Prostate gland (tissue), 2 donors: ENCODE results near the gene MGST1. TPM values are rescaled to one million over a fixed set of nuclear protein-coding genes. Genes with fewer than 3 reads are reported as not detected.

Experiments used
- DNase-seq: peaks from one replicate; pipeline ENCODE4 v3.0.0-alpha.2; 2019; ENCODE audit warnings: low spot score
- H3K27ac ChIP-seq, 2 donors: fragments of 200-600 bp; sonication (generic); 2 replicates each; pipeline ENCODE4 v1.5.1; 2017 to 2019
- H3K27me3 ChIP-seq: fragments of 200-600 bp; sonication (generic); replicated peaks from 2 replicates; pipeline ENCODE4 v1.5.1; 2019; ENCODE audit not compliant: insufficient read depth
- H3K36me3 ChIP-seq, 2 donors: fragments of 200-600 bp; sonication (generic); 1 replicate in 1 of 2; 2 replicates in 1 of 2; pipeline versions ENCODE4 v1.5.1 to v1.8.1; 2017 to 2019
- H3K4me1 ChIP-seq: fragments of 200-600 bp; sonication (generic); replicated peaks from 2 replicates; pipeline ENCODE4 v1.5.1; 2019
- H3K4me3 ChIP-seq, 2 donors: fragments of 200-600 bp; sonication (generic); 2 replicates each; pipeline ENCODE4 v1.5.1; 2017 to 2019
- H3K9me3 ChIP-seq: fragments of 200-600 bp; sonication (generic); 2 replicates; pipeline ENCODE4 v1.5.1; 2017
- POLR2A ChIP-seq: fragments of 450-650 bp; IDR thresholded peaks from one replicate; pipeline ENCODE4 v1.6.1; 2016; ENCODE audit warnings: antibody characterized with exemption, mild to moderate bottlenecking
- POLR2AphosphoS5 ChIP-seq: sonication (generic); formaldehyde crosslinking; IDR thresholded peaks from one replicate; pipeline ENCODE4 v1.6.1; 2017; ENCODE audit warnings: antibody characterized with exemption
- WGBS: methylation state at CpG from one replicate; pipeline ENCODE4 v1.1.5; 2018; 5-methylcytosine and 5-hydroxymethylcytosine counted together
- intact Hi-C: fragments of 100-400 bp; cut with DNase I; formaldehyde crosslinking; loops from one replicate; pipeline ENCODE4 v1.14.2; 2022
- total RNA-seq, 2 donors: library from RNA; depleted of rRNA; stranded (reverse); fragments of >200 nt; gene quantifications; one replicate each; pipeline ENCODE4 v1.1.0, GENCODE V29; 2016
- TF ChIP-seq, protein P1 (sequence below), 4 experiments: fragments of 200-600 bp in 2 of 4; fragments of 450-650 bp in 2 of 4; sonication (generic) in 2 of 4; IDR thresholded peaks; 1 replicate in 3 of 4; 2 replicates in 1 of 4; pipeline ENCODE4 v1.5.1; 2016 to 2019; ENCODE audit warnings: antibody characterized with exemption in 4 of 4, mild to moderate bottlenecking in 2 of 4, moderate library complexity in 2 of 4

Gene MGST1
- total RNA-seq, 2 donors from 2014 or later, result 28.4 to 218 TPM

DNA sequence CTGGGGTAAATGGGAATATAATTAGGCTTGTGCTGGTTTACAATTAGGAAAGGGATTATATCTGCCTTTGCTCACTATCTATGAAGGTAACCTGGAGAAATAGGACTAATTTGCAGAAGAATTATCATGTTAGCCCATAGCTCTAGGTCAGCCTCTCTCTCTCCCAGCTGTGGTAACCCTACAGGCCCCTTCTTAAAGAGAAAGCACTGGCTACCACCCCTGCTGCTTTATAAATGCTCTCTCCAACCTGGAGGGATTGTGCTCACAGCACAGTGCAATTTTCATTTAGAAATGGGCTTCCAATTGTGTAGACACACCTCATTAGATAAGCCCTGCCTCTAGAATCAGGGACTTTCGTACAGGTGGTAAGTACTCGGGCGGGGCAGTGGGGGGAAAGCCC is 22.7 kb upstream of the MGST1 start:
- WGBS, result 86% methylated on average over 3 of the region's 3 CpGs
- H3K4me1 ChIP-seq, result no peaks in the 10 kb centered on the region
- no peaks in the 10 kb centered on the region for H3K36me3 ChIP-seq
- TF ChIP-seq POLR2AphosphoS5, result no peak
- no peak for TF ChIP-seq POLR2A
- TF ChIP-seq, protein P1, sequence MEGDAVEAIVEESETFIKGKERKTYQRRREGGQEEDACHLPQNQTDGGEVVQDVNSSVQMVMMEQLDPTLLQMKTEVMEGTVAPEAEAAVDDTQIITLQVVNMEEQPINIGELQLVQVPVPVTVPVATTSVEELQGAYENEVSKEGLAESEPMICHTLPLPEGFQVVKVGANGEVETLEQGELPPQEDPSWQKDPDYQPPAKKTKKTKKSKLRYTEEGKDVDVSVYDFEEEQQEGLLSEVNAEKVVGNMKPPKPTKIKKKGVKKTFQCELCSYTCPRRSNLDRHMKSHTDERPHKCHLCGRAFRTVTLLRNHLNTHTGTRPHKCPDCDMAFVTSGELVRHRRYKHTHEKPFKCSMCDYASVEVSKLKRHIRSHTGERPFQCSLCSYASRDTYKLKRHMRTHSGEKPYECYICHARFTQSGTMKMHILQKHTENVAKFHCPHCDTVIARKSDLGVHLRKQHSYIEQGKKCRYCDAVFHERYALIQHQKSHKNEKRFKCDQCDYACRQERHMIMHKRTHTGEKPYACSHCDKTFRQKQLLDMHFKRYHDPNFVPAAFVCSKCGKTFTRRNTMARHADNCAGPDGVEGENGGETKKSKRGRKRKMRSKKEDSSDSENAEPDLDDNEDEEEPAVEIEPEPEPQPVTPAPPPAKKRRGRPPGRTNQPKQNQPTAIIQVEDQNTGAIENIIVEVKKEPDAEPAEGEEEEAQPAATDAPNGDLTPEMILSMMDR (IDR thresholded peaks at IDR 0.05), result no peak
- no peak for DNase-seq
- no peaks in the 10 kb centered on the region for H3K9me3 ChIP-seq
- intact Hi-C loops, result no loop called here
- no peak overlapping the region for H3K4me3 ChIP-seq
- no peak overlapping the region for H3K27ac ChIP-seq
- no peaks in the 10 kb centered on the region for H3K27me3 ChIP-seq

DNA sequence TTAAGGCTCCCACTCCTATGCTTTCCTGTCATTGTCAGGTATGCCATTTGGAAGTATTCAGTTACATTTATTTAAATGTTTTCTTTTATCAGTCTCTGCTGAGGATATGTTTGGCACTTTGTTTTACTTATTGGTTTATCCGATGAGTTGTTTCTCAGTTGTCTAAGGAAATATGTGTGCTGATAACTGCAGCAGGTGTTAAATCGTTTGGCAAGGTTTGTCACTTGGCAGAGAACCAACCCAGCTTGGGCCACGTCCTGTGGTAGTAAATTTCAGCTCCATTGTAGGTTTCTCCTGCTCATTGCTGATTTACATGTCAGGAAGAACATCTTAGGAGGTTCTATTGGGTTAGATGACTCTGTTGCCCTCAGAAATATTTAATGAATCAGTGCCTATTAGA is 22.0 kb upstream of the MGST1 start:
- Histone ChIP-seq H3K9me3 (no peaks in the 10 kb centered on the region), H3K4me1 (no peaks in the 10 kb centered on the region), H3K4me3 (no peak overlapping the region), H3K27me3 (no peaks in the 10 kb centered on the region), H3K36me3 (no peaks in the 10 kb centered on the region), H3K27ac (no peak overlapping the region)
- 17% methylated on average over 3 of the region's 3 CpGs for WGBS
- intact Hi-C loops, result no loop called here
- no peak for DNase-seq
- TF ChIP-seq POLR2AphosphoS5 (no peak), POLR2A (no peak)
- TF ChIP-seq, protein P1 (IDR thresholded peaks at IDR 0.05), result no peak

DNA sequence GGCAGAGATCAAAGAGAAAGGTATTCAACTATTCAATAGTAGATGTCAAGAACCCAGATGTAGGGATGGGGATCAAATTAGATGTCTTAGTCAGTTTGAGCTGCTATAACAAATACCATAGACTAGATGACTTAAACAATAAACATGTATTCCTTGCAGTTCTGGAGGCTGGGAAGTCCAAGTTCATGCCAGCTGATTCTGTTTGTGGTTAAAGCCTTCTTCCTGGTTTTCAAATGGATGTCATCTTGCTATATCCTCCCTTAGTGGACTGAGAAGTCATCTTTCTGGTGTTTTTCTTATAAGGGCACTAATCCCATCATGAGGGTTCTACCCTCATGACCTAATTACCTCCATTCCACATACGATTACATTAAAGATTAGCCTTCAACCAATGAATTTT is 19.5 kb upstream of the MGST1 start:
- DNase-seq, result no peak
- intact Hi-C loops, result no loop called here
- Histone ChIP-seq H3K4me1 (no peaks in the 10 kb centered on the region), H3K27me3 (no peaks in the 10 kb centered on the region), H3K9me3 (no peaks in the 10 kb centered on the region), H3K4me3 (no peak overlapping the region), H3K27ac (no peak overlapping the region), H3K36me3 (no peaks in the 10 kb centered on the region)
- WGBS, result 100% methylated on average over 1 of the region's 1 CpG
- TF ChIP-seq POLR2AphosphoS5 (no peak), POLR2A (no peak)
- TF ChIP-seq, protein P1 (IDR thresholded peaks at IDR 0.05), result no peak

DNA sequence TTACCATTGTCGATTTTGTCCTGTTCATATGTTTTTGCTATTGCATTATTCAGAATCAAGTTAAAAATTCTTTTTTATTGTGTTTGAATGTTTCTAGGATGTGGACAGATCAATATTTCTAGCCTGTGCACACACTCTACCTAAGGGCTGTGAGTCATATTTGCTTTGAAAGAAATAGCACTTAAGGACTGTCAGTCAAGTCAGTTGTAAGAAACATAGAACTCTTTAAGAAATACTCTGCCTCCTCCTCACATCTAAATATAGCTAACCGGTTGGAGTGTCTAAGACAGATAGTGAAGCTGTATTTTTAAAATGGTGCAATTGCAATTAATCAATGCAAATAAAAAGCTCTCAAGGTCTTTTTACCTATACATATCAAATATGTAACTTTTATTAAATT is 17.9 kb upstream of the MGST1 start:
- Histone ChIP-seq H3K4me1 (no peaks in the 10 kb centered on the region), H3K27me3 (no peaks in the 10 kb centered on the region), H3K4me3 (no peak overlapping the region), H3K9me3 (no peaks in the 10 kb centered on the region), H3K36me3 (no peaks in the 10 kb centered on the region), H3K27ac (no peak overlapping the region)
- no peak for DNase-seq
- 70% methylated on average over 2 of the region's 2 CpGs for WGBS
- TF ChIP-seq, protein P1 (IDR thresholded peaks at IDR 0.05), result no peak
- TF ChIP-seq POLR2AphosphoS5, result no peak
- no peak for TF ChIP-seq POLR2A
- intact Hi-C loops, result no loop called here

DNA sequence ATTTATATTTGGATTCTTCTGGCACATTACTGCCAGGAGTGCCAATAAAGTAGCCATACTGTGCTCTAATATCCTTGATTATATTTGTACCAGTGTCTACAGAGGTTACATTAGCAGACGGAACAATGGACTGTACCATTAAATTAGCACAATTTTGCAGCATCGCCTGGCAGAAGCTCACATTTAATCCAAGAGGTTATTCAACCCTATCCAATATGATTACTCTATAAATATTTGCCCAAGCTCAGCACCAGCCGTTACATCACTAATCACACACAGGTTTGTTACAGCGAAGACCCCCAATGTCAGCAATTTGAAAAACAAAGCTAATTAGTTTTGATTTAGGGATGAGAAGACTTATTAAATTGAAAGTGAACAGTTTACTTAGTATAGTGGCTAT is 16.9 kb upstream of the MGST1 start:
- TF ChIP-seq, protein P1 (IDR thresholded peaks at IDR 0.05), result no peak
- TF ChIP-seq POLR2A (no peak), POLR2AphosphoS5 (no peak)
- intact Hi-C loops, result no loop called here
- Histone ChIP-seq H3K27ac (no peak overlapping the region), H3K27me3 (no peaks in the 10 kb centered on the region), H3K36me3 (no peaks in the 10 kb centered on the region), H3K4me3 (no peak overlapping the region), H3K4me1 (no peaks in the 10 kb centered on the region), H3K9me3 (no peaks in the 10 kb centered on the region)
- no peak for DNase-seq
- WGBS, result 65% methylated on average over 4 of the region's 4 CpGs
